ENCODE measurements around the gene PAQR4. TPM values are rescaled to one million over a fixed set of nuclear protein-coding genes. Genes with fewer than 3 reads are reported as not detected.

Gene PAQR4
- total RNA-seq, 2 donors from 2014 or later: 1.7 to 2.7 TPM

Other genes starting within 250 kb of the PAQR4 start
- gene PRSS27, start 249.1 kb upstream of the PAQR4 start, total RNA-seq: 1 to 10 TPM in 1 of 2 donors, under 1 TPM in 1; 0.83 to 1.4 TPM
- gene SRRM2, start 216.7 kb upstream of the PAQR4 start, total RNA-seq: 1,000 to 10,000 TPM; 1,185 to 1,285 TPM
- gene ELOB, start 192.1 kb upstream of the PAQR4 start, total RNA-seq: 100 to 1,000 TPM; 121 to 131 TPM
- not detected for gene PRSS33, start 181.8 kb upstream of the PAQR4 start, total RNA-seq
- not detected for gene PRSS41, start 170.9 kb upstream of the PAQR4 start, total RNA-seq
- 1 to 10 TPM in 1 of 2 donors, not detected in 1; 1.6 TPM for gene PRSS21, start 152.1 kb upstream of the PAQR4 start, total RNA-seq
- not detected for gene ZG16B, start 139.0 kb upstream of the PAQR4 start, total RNA-seq
- gene PRSS22, start 111.2 kb upstream of the PAQR4 start, total RNA-seq: under 1 TPM; 0.37 to 0.92 TPM
- gene FLYWCH2, start 86.1 kb upstream of the PAQR4 start, total RNA-seq: 10 to 100 TPM; 11.6 to 15.1 TPM
- gene FLYWCH1, start 57.4 kb upstream of the PAQR4 start, total RNA-seq: 10 to 100 TPM; 41.4 to 97.1 TPM
- gene KREMEN2, start 5.1 kb upstream of the PAQR4 start, total RNA-seq: not detected
- not detected for gene PKMYT1, start 11.1 kb downstream of the PAQR4 start, total RNA-seq
- gene CLDN9, start 43.6 kb downstream of the PAQR4 start, total RNA-seq: not detected
- gene CLDN6, start 48.8 kb downstream of the PAQR4 start, total RNA-seq: not detected
- gene TNFRSF12A, start 51.0 kb downstream of the PAQR4 start, total RNA-seq: 1 to 10 TPM in 1 of 2 donors, under 1 TPM in 1; 0.92 to 1.3 TPM
- gene HCFC1R1, start 54.6 kb downstream of the PAQR4 start, total RNA-seq: 10 to 100 TPM; 10.6 to 14.4 TPM
- 10 to 100 TPM; 21.3 to 23.7 TPM for gene THOC6, start 54.7 kb downstream of the PAQR4 start, total RNA-seq
- gene BICDL2, start 67.6 kb downstream of the PAQR4 start, total RNA-seq: not detected
- 1 to 10 TPM; 1.4 to 1.5 TPM for gene MMP25, start 77.2 kb downstream of the PAQR4 start, total RNA-seq
- gene IL32, start 96.3 kb downstream of the PAQR4 start, total RNA-seq: 1,000 to 10,000 TPM; 1,099 to 1,147 TPM
- under 1 TPM; 0.12 to 0.26 TPM for gene ZSCAN10, start 129.9 kb downstream of the PAQR4 start, total RNA-seq
- not detected for gene ZNF205, start 143.2 kb downstream of the PAQR4 start, total RNA-seq
- gene ZNF213, start 165.7 kb downstream of the PAQR4 start, total RNA-seq: 1 to 10 TPM; 3.1 to 3.4 TPM
- gene OR1F1, start 218.9 kb downstream of the PAQR4 start, total RNA-seq: not detected